H1 (cell line): ENCODE measurements around the gene RRAGC. TPM values are rescaled to one million over a fixed set of nuclear protein-coding genes. Genes with fewer than 3 reads are reported as not detected.

Experiments used
- CTCF ChIA-PET: fragments of 300-600 bp; sonication (Branson Sonifier 250); formaldehyde crosslinking; loops from one replicate; lab custom pipeline; 2021; ENCODE audit not compliant: partially characterized antibody; lab: Charles Lee
- POLR2A ChIA-PET: fragments of 300-600 bp; sonication (Branson Sonifier 250); formaldehyde crosslinking; loops from one replicate; lab custom pipeline; 2021; ENCODE audit warnings: inconsistent platforms; ENCODE audit not compliant: partially characterized antibody; lab: Charles Lee
- DNase-seq, 2 experiments: peaks; one replicate each; pipeline versions ENCODE4 v3.0.0 to v3.0.0-alpha.2; 2010 to 2022; ENCODE audit warnings: low spot score in 2 of 2, low read depth in 1 of 2, mixed read lengths in 1 of 2
- FAIRE-seq: peaks from 2 replicates; lab custom pipeline; 2011; peaks lifted over from hg19 to GRCh38; lab: Jason Lieb, UNC
- H2AFZ ChIP-seq: 2 replicates; pipeline ENCODE4 v1.8.1; 2012; ENCODE audit warnings: low read length, inconsistent platforms
- H2AK5ac ChIP-seq: 2 replicates; pipeline ENCODE4 v1.6.1; 2013; ENCODE audit warnings: low read depth, low read length
- H2BK120ac ChIP-seq: replicated peaks from 2 replicates; pipeline ENCODE3; 2013; ENCODE audit warnings: low read depth, low read length, inconsistent platforms
- H2BK12ac ChIP-seq: 2 replicates; pipeline ENCODE4 v1.6.1; 2013; ENCODE audit warnings: low read depth, low read length
- H2BK15ac ChIP-seq: 2 replicates; pipeline ENCODE4 v1.6.1; 2013; ENCODE audit warnings: low read length
- H2BK20ac ChIP-seq: 2 replicates; pipeline ENCODE4 v1.6.1; 2013; ENCODE audit warnings: low read length
- H2BK5ac ChIP-seq: 2 replicates; pipeline ENCODE4 v1.6.1; 2013; ENCODE audit warnings: low read depth, low read length
- H3K14ac ChIP-seq: 2 replicates; pipeline ENCODE4 v1.6.1; 2013; ENCODE audit warnings: inconsistent platforms; ENCODE audit not compliant: insufficient read length
- H3K18ac ChIP-seq: 2 replicates; pipeline ENCODE4 v1.6.1; 2013; ENCODE audit warnings: low read length; ENCODE audit errors: extremely low read depth
- H3K23ac ChIP-seq: 2 replicates; pipeline ENCODE4 v1.6.1; 2013; ENCODE audit warnings: inconsistent platforms; ENCODE audit not compliant: insufficient read length
- H3K23me2 ChIP-seq: 2 replicates; pipeline ENCODE4 v1.6.1; 2013; ENCODE audit warnings: low read depth, low read length
- H3K27ac ChIP-seq: 2 replicates; pipeline ENCODE4 v1.6.1; 2011; ENCODE audit warnings: low read depth, low read length, inconsistent platforms
- H3K27me3 ChIP-seq, 4 experiments: replicated peaks in 1 of 4; 1 replicate in 1 of 4; 2 replicates in 3 of 4; pipeline versions ENCODE4 v1.6.1 to v1.8.1; 2011 to 2013; ENCODE audit warnings: low read length in 3 of 4, mild to moderate bottlenecking in 3 of 4, inconsistent platforms in 2 of 4, mixed read lengths in 2 of 4, moderate library complexity in 1 of 4; ENCODE audit not compliant: control insufficient read depth in 3 of 4, insufficient read depth in 3 of 4; ENCODE audit errors: extremely low read depth in 1 of 4
- H3K36me3 ChIP-seq, 4 experiments: 2 replicates each; pipeline versions ENCODE4 v1.6.1 to v1.8.1; 2011 to 2013; ENCODE audit warnings: mild to moderate bottlenecking in 4 of 4, low read length in 3 of 4, moderate library complexity in 2 of 4, control low read depth in 1 of 4, inconsistent platforms in 1 of 4; ENCODE audit not compliant: insufficient read depth in 4 of 4, control insufficient read depth in 2 of 4
- H3K4ac ChIP-seq: replicated peaks from 2 replicates; pipeline ENCODE3; 2013; ENCODE audit warnings: low read length, low read depth, mixed read lengths, inconsistent platforms; ENCODE audit not compliant: insufficient read length
- H3K4me1 ChIP-seq, 4 experiments: replicated peaks in 1 of 4; 1 replicate in 1 of 4; 2 replicates in 3 of 4; pipeline versions ENCODE4 v1.6.1 to v1.8.1; 2011 to 2013; ENCODE audit warnings: low read length in 3 of 4, inconsistent platforms in 2 of 4, mixed read lengths in 1 of 4; ENCODE audit not compliant: insufficient read depth in 4 of 4, control insufficient read depth in 3 of 4
- H3K4me2 ChIP-seq, 2 experiments: 2 replicates each; pipeline versions ENCODE4 v1.6.1 to v1.8.1; 2011 to 2013; ENCODE audit warnings: low read depth in 2 of 2, low read length in 2 of 2, control low read depth in 1 of 2, inconsistent platforms in 1 of 2, mild to moderate bottlenecking in 1 of 2; ENCODE audit not compliant: insufficient read depth in 1 of 2
- H3K4me3 ChIP-seq, 4 experiments: fragments of 200-600, 300-600 bp in 1 of 4; sonication (generic), shearing (Covaris generic), sonication (Bioruptor Twin) in 1 of 4; 2 replicates each; pipeline versions ENCODE4 v1.5.1 to v1.8.1; 2011 to 2016; ENCODE audit warnings: low read length in 4 of 4, low read depth in 3 of 4, control low read depth in 2 of 4, inconsistent platforms in 2 of 4, mild to moderate bottlenecking in 2 of 4, mixed read lengths in 1 of 4, moderate library complexity in 1 of 4; ENCODE audit not compliant: insufficient read depth in 2 of 4; ENCODE audit errors: extremely low read depth in 1 of 4
- H3K56ac ChIP-seq: replicated peaks from 2 replicates; pipeline ENCODE3; 2013; ENCODE audit warnings: low read depth, mild to moderate bottlenecking, mixed read lengths, low read length, inconsistent platforms; ENCODE audit not compliant: insufficient read length
- H3K79me1 ChIP-seq: 2 replicates; pipeline ENCODE4 v1.6.1; 2013; ENCODE audit warnings: low read depth, low read length, control low read depth
- H3K79me2 ChIP-seq, 2 experiments: 2 replicates each; pipeline versions ENCODE4 v1.6.1 to v1.8.1; 2012 to 2013; ENCODE audit warnings: low read length in 2 of 2, mild to moderate bottlenecking in 2 of 2, inconsistent platforms in 1 of 2; ENCODE audit not compliant: insufficient read depth in 2 of 2, control insufficient read depth in 1 of 2
- H3K9ac ChIP-seq, 4 experiments: replicated peaks in 1 of 4; 1 replicate in 1 of 4; 2 replicates in 3 of 4; pipeline versions ENCODE4 v1.6.1 to v1.8.1; 2011 to 2013; ENCODE audit warnings: low read depth in 3 of 4, low read length in 3 of 4, control low read depth in 2 of 4, mild to moderate bottlenecking in 2 of 4, moderate library complexity in 2 of 4, inconsistent platforms in 1 of 4; ENCODE audit errors: extremely low read depth in 1 of 4
- H3K9me3 ChIP-seq, 2 experiments: 2 replicates each; pipeline versions ENCODE4 v1.6.1 to v1.8.1; 2012 to 2013; ENCODE audit warnings: mild to moderate bottlenecking in 2 of 2, moderate library complexity in 2 of 2, control low read depth in 1 of 2, inconsistent platforms in 1 of 2, low read depth in 1 of 2, low read length in 1 of 2, mixed read lengths in 1 of 2; ENCODE audit not compliant: insufficient read depth in 2 of 2
- H4K20me1 ChIP-seq, 2 experiments: replicated peaks in 1 of 2; 2 replicates each; pipeline versions ENCODE3 to v1.8.1; 2011 to 2013; ENCODE audit warnings: inconsistent platforms in 2 of 2, low read length in 2 of 2, mild to moderate bottlenecking in 1 of 2; ENCODE audit not compliant: insufficient read depth in 2 of 2, control insufficient read depth in 1 of 2
- H4K5ac ChIP-seq: 2 replicates; pipeline ENCODE4 v1.6.1; 2013; ENCODE audit warnings: low read length, low read depth, mixed read lengths, inconsistent platforms; ENCODE audit not compliant: insufficient read length
- H4K8ac ChIP-seq: 2 replicates; pipeline ENCODE4 v1.8.0; 2013; ENCODE audit warnings: mild to moderate bottlenecking, moderate library complexity, low read length, inconsistent platforms; ENCODE audit not compliant: insufficient read depth; ENCODE audit errors: extremely low read depth
- H4K91ac ChIP-seq: replicated peaks from 2 replicates; pipeline ENCODE3; 2013; ENCODE audit warnings: low read length, mixed read lengths, inconsistent platforms; ENCODE audit not compliant: insufficient read length
- EGR1 ChIP-seq: IDR thresholded peaks from 2 replicates; pipeline ENCODE4 v1.6.1; 2011; ENCODE audit warnings: low read depth, low read length, borderline replicate concordance
- FOSL1 ChIP-seq: IDR thresholded peaks from 2 replicates; pipeline ENCODE4 v1.6.1; 2011; ENCODE audit warnings: mild to moderate bottlenecking, low read depth, low read length, moderate library complexity; ENCODE audit not compliant: insufficient read depth
- GABPA ChIP-seq: IDR thresholded peaks from 2 replicates; pipeline ENCODE4 v1.6.1; 2011; ENCODE audit warnings: mild to moderate bottlenecking, low read length, moderate library complexity, borderline replicate concordance; ENCODE audit not compliant: insufficient read depth
- JUN ChIP-seq: IDR thresholded peaks from 2 replicates; pipeline ENCODE4 v1.6.1; 2011; ENCODE audit warnings: low read depth, mild to moderate bottlenecking, improper control_type of control experiment, low read length
- KDM1A ChIP-seq: fragments of 200-600, 300-600 bp; sonication (generic); IDR thresholded peaks from 2 replicates; pipeline ENCODE4 v1.7.1; 2016; ENCODE audit warnings: mild to moderate bottlenecking, low read length, borderline replicate concordance
- KDM5A ChIP-seq: fragments of 200-600 bp; IDR thresholded peaks from 2 replicates; pipeline ENCODE4 v1.7.1; 2012; ENCODE audit warnings: mild to moderate bottlenecking, low read length, inconsistent platforms, mixed read lengths
- SIN3A ChIP-seq, 2 experiments: IDR thresholded peaks in 1 of 2; conservative IDR thresholded peaks in 1 of 2; 2 replicates each; pipeline ENCODE4 v1.6.1; 2011 to 2012; ENCODE audit warnings: low read length in 2 of 2, improper control_type of control experiment in 1 of 2, low read depth in 1 of 2, mild to moderate bottlenecking in 1 of 2
- YY1 ChIP-seq: IDR thresholded peaks from 2 replicates; pipeline ENCODE4 v1.6.1; 2011; ENCODE audit warnings: low read depth, mild to moderate bottlenecking, low read length
- WGBS, 2 experiments: shearing (Covaris generic) in 1 of 2; methylation state at CpG; one replicate each; pipeline versions ENCODE4 v1.1.6 to v1.1.7; 2013 to 2015; ENCODE audit warnings: low lambda C conversion rate in 2 of 2, mixed read lengths in 2 of 2, inconsistent platforms in 1 of 2, low coverage in 1 of 2, missing lambda C conversion rate in 1 of 2; ENCODE audit not compliant: insufficient replicate concordance in 2 of 2, insufficient coverage in 1 of 2, insufficient read length in 1 of 2; ENCODE audit errors: extremely low coverage in 1 of 2, missing lambda C conversion rate in 1 of 2; 5-methylcytosine and 5-hydroxymethylcytosine counted together
- polyA plus RNA-seq, 7 experiments: library from polyadenylated mRNA; depleted of rRNA in 3 of 7; stranded (reverse) in 5 of 7; unstranded in 2 of 7; fragments of >200 nt in 5 of 7; fragments of 200-250 nt in 2 of 7; gene quantifications; 1 replicate in 5 of 7; 2 replicates in 1 of 7; 4 replicates in 1 of 7; pipeline versions ENCODE4 v1.2.1 to v1.2.3, GENCODE V29; 2011 to 2013; ENCODE audit warnings: missing spikeins in 2 of 7, mixed read lengths in 2 of 7
- total RNA-seq: library from RNA; stranded (reverse); fragmentation: NEBNext Ultra II Directional; extraction: Animal tissue kit (Norgen Biotek cat#: 25700); gene quantifications from 2 replicates; pipeline ENCODE4 v1.2.1, GENCODE V29; 2021
- TF ChIP-seq, protein P1 (sequence below): IDR thresholded peaks from 2 replicates; pipeline ENCODE4 v1.6.1; 2012; ENCODE audit warnings: low read length, inconsistent platforms
- TF ChIP-seq, protein P2 (sequence below): IDR thresholded peaks from 2 replicates; pipeline ENCODE4 v1.6.1; 2011; ENCODE audit warnings: low read length, improper control_type of control experiment

The RRAGC gene
- total and polyA plus RNA-seq, 2 of the 8 experiments (the other 6 are each of a cell fraction or from before 2014, with no cell fraction given), result 12.0 to 16.5 TPM

DNA sequence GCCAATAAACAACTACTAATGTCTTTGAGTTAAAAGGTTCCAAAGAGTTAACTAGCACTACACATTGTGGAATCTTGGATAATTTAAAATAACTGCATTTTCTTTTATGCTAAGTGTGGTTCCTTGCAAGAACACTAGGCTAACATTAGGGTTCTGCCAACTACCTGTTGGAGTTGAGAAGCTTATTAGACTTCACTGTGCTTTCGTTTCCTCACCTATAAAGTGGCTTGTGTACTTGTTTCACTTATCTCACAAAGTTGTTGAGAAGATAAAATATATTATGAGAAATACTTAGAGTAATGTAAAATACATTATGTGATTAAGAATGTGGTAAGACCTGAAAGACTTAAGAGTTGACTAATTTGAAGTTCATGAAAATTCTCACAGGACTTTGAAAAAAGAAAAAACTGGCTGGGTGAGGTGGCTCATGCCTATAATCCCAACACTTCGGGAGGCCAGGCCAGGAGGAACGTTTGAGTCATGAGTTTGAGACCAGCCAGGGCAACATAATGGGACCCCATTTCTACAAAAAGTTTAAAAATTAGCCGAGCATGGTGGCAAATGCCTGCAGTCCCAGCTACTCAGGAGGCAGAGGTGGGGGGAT, 5.6 kb upstream of the RRAGC start:
- H2BK5ac ChIP-seq, result no peak overlapping the region
- peaks cover 4% of the 10 kb centered on the region; the same call in 1 of the 2 replicates for H3K79me1 ChIP-seq
- H2BK12ac ChIP-seq, result no peak overlapping the region
- no peak overlapping the region for H3K4me2 ChIP-seq
- peaks cover 0 to 4% (median 2%) of the 10 kb centered on the region in 4 experiments; a peak in 2 of 7 replicates for H3K4me1 ChIP-seq
- no peak overlapping the region for H3K18ac ChIP-seq
- peaks cover 0 to 1% of the 10 kb centered on the region in 2 experiments for H4K20me1 ChIP-seq
- no peaks in the 10 kb centered on the region for H3K9me3 ChIP-seq
- H3K4me3 ChIP-seq, result no peak overlapping the region
- no peak overlapping the region for H2AK5ac ChIP-seq
- no peak overlapping the region for H4K91ac ChIP-seq
- peaks cover 4% of the 10 kb centered on the region for H3K23me2 ChIP-seq
- H2BK15ac ChIP-seq, result no peak overlapping the region
- DNase-seq (no peak), FAIRE-seq (no peak)
- no peak overlapping the region for H3K4ac ChIP-seq
- H2BK120ac ChIP-seq, result no peak overlapping the region
- H2AFZ ChIP-seq, result no peak overlapping the region
- H2BK20ac ChIP-seq, result no peak overlapping the region
- no peak overlapping the region for H3K23ac ChIP-seq
- peaks cover 4 to 24% of the 10 kb centered on the region in 2 experiments; a peak in 2 of 4 replicates for H3K79me2 ChIP-seq
- no peak overlapping the region for H4K8ac ChIP-seq
- peaks cover 0 to 17% (median 5%) of the 10 kb centered on the region in 4 experiments; a peak in 3 of 8 replicates for H3K36me3 ChIP-seq
- no peaks in the 10 kb centered on the region for H3K27me3 ChIP-seq
- no peak overlapping the region for H4K5ac ChIP-seq
- H3K14ac ChIP-seq, result no peak overlapping the region
- 89% methylated on average over 4 of the region's 4 CpGs; no CpG with 5 or more reads in 1 of the 2 experiments for WGBS, 2 experiments
- H3K56ac ChIP-seq, result no peak overlapping the region
- ChIA-PET POLR2A (interaction anchor here (1.0 to 1.1 kb wide), 3 partner anchors 9 to 160 kb away, joined by 3 to 4 read pairs (median 3); partner anchors contain the start of gene AKIRIN1), CTCF (no interaction called here)
- H3K27ac ChIP-seq, result no peak overlapping the region
- H3K9ac ChIP-seq, result no peak overlapping the region
- TF ChIP-seq SIN3A (conservative IDR thresholded peaks at IDR 0.05 in 1 of 2, IDR thresholded peaks at IDR 0.05 in 1 of 2; ENCODE audit: low read depth in 1 of 2, low read length in 2 of 2) (no peak), GABPA (no peak), YY1 (no peak), KDM1A (no peak), FOSL1 (no peak), KDM5A (no peak), EGR1 (no peak), JUN (no peak)
- TF ChIP-seq, protein P1, sequence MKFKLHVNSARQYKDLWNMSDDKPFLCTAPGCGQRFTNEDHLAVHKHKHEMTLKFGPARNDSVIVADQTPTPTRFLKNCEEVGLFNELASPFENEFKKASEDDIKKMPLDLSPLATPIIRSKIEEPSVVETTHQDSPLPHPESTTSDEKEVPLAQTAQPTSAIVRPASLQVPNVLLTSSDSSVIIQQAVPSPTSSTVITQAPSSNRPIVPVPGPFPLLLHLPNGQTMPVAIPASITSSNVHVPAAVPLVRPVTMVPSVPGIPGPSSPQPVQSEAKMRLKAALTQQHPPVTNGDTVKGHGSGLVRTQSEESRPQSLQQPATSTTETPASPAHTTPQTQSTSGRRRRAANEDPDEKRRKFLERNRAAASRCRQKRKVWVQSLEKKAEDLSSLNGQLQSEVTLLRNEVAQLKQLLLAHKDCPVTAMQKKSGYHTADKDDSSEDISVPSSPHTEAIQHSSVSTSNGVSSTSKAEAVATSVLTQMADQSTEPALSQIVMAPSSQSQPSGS, result no peak
- TF ChIP-seq, protein P2, sequence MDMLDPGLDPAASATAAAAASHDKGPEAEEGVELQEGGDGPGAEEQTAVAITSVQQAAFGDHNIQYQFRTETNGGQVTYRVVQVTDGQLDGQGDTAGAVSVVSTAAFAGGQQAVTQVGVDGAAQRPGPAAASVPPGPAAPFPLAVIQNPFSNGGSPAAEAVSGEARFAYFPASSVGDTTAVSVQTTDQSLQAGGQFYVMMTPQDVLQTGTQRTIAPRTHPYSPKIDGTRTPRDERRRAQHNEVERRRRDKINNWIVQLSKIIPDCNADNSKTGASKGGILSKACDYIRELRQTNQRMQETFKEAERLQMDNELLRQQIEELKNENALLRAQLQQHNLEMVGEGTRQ, result no peak
